CD4-positive, alpha-beta T cell (primary cell): ENCODE results near the gene BNC1. TPM values are rescaled to one million over a fixed set of nuclear protein-coding genes. Genes with fewer than 3 reads are reported as not detected.

Source experiments
- ATAC-seq: fragments of 200-7000 bp; cut with Tn5 transposase; one replicate; pipeline ENCODE4 v1.10.0; 2022; ENCODE audit warnings: mild to moderate bottlenecking; ENCODE audit not compliant: poor library complexity
- CTCF ChIA-PET: fragments of 350-600 bp; sonication (Branson Sonifier 250); formaldehyde crosslinking; loops from one replicate; lab custom pipeline; 2021; ENCODE audit warnings: antibody characterized with exemption, inconsistent platforms; lab: Charles Lee
- POLR2A ChIA-PET: fragments of 350-600 bp; sonication (Branson Sonifier 250); formaldehyde crosslinking; loops from one replicate; lab custom pipeline; 2021; ENCODE audit warnings: antibody characterized with exemption, inconsistent platforms; lab: Charles Lee
- DNase-seq, 14 experiments: peaks; one replicate each; pipeline ENCODE4 v3.0.0-alpha.2; 2013 to 2020; ENCODE audit warnings: mixed read lengths in 2 of 14
- H3K27ac ChIP-seq, 2 donors: one replicate each; pipeline versions ENCODE4 v1.5.1 to v1.7.0; 2013; ENCODE audit warnings: low read length in 2 of 2, low read depth in 1 of 2, mild to moderate bottlenecking in 1 of 2
- H3K27me3 ChIP-seq, 2 experiments: 1 replicate in 1 of 2; 2 replicates in 1 of 2; pipeline versions ENCODE4 v1.6.1 to v1.7.0; 2013; ENCODE audit warnings: low read length in 2 of 2, control low read depth in 1 of 2, mild to moderate bottlenecking in 1 of 2, moderate library complexity in 1 of 2; ENCODE audit not compliant: insufficient read depth in 2 of 2, control insufficient read depth in 1 of 2
- H3K36me3 ChIP-seq: one replicate; pipeline ENCODE4 v1.6.1; 2013; ENCODE audit warnings: low read length, control low read depth; ENCODE audit not compliant: insufficient read depth
- H3K4me1 ChIP-seq: one replicate; pipeline ENCODE4 v1.6.1; 2013; ENCODE audit warnings: low read length, control low read depth; ENCODE audit not compliant: insufficient read depth
- H3K4me3 ChIP-seq: one replicate; pipeline ENCODE4 v1.5.1; 2013; ENCODE audit warnings: mild to moderate bottlenecking, low read length, moderate library complexity
- H3K9me3 ChIP-seq, 2 experiments: 1 replicate in 1 of 2; 2 replicates in 1 of 2; pipeline versions ENCODE4 v1.6.1 to v1.7.0; 2013; ENCODE audit warnings: low read length in 2 of 2, mild to moderate bottlenecking in 2 of 2, control low read depth in 1 of 2, moderate library complexity in 1 of 2; ENCODE audit not compliant: control insufficient read depth in 1 of 2, insufficient read depth in 1 of 2
- H3K27ac Mint-ChIP-seq: one replicate; pipeline ENCODE4 v1.8.0; 2020; ENCODE audit warnings: mixed read lengths
- H3K27me3 Mint-ChIP-seq: one replicate; pipeline ENCODE4 v1.8.0; 2021; ENCODE audit warnings: mixed read lengths
- H3K36me3 Mint-ChIP-seq: one replicate; pipeline ENCODE4 v1.8.0; 2021; ENCODE audit warnings: low read depth, mixed read lengths
- H3K4me1 Mint-ChIP-seq: one replicate; pipeline ENCODE4 v1.8.0; 2021; ENCODE audit warnings: low read depth, mixed read lengths
- H3K4me3 Mint-ChIP-seq: one replicate; pipeline ENCODE4 v1.8.0; 2020; ENCODE audit warnings: mild to moderate bottlenecking, mixed read lengths
- H3K9me3 Mint-ChIP-seq: one replicate; pipeline ENCODE4 v1.8.0; 2020; ENCODE audit warnings: mixed read lengths
- CTCF ChIP-seq: fragments of 200-600 bp; IDR thresholded peaks from one replicate; pipeline ENCODE4 v1.8.0; 2022; ENCODE audit warnings: antibody characterized with exemption, mild to moderate bottlenecking
- intact Hi-C, 2 experiments: fragments of 100-400 bp; cut with DNase I in 1 of 2; cut with micrococcal nuclease in 1 of 2; formaldehyde crosslinking; loops; one replicate each; pipeline versions ENCODE4 v1.15.1 to v1.9.0; 2023 to 2025; cut with DNase I, micrococcal nuclease
- total RNA-seq, 174 experiments: library from RNA in 2 of 174; stranded (reverse) in 2 of 174; gene quantifications; one replicate each; pipeline ENCODE4 v1.2.3 and lab custom pipeline; 2021 to 2026

BNC1 gene
- total RNA-seq, 2 experiments from 2014 or later = not detected

DNA sequence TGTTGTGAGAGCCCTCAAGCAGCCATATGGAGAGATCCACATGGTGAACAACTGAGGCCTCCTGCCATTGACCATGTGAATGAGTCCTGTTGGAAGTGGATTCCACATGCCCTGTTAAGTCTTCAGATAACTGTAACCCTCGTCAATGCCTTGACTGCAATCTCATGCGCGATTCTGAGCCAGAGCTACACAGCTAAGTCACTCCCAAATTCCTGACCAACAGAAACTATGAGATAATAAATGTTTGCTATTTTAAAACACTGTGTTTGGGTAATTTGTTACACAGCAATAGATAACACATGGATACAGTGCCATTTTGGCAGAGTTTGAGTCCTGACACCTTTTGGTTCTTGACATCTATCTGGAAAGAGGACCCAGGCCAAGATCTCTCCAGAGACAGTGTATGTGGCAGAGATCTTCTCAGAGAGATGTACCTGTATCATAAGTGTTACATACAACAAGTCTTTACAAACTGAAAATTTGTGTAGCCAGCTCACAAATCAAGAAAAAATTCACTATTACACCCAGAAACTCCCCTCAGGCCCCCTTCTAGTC lies 34.5 kb upstream of the BNC1 start:
- Mint-ChIP-seq H3K36me3 (no peaks in the 10 kb centered on the region), H3K9me3 (no peaks in the 10 kb centered on the region), H3K4me3 (no peak overlapping the region), H3K27me3 (peaks cover 33% of the 10 kb centered on the region), H3K27ac (no peak overlapping the region), H3K4me1 (no peaks in the 10 kb centered on the region)
- POLR2A ChIA-PET = no interaction called here
- H3K9me3 ChIP-seq = no peaks in the 10 kb centered on the region
- intact Hi-C loops = no loop called here
- ATAC-seq = no peak
- TF ChIP-seq CTCF = no peak
- CTCF ChIA-PET = no interaction called here
- no peak overlapping the region for H3K4me3 ChIP-seq
- H3K4me1 ChIP-seq = no peaks in the 10 kb centered on the region
- no peak for DNase-seq
- H3K36me3 ChIP-seq = no peaks in the 10 kb centered on the region
- no peaks in the 10 kb centered on the region for H3K27me3 ChIP-seq
- H3K27ac ChIP-seq = no peak overlapping the region

DNA sequence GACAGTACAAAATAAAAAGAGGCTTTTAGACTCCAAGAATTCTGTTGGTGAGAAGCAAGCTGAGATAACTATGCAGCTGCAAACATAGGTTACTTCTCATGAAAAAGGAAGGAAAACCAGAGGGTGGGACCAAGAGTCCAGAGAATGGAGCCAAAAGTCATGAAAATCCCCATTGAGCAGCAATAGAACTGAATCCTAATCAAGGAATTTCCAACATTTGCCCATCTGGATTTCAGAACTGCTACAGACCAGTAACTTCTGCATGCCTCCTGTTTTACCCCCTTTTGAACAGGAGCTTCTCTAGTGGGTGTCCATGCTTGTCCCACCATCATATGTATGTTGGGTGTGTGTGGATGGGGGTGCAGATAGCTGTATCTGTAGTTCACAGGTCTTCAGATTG lies 33.6 kb upstream of the BNC1 start:
- Mint-ChIP-seq H3K4me3 (no peak overlapping the region), H3K36me3 (no peaks in the 10 kb centered on the region), H3K27me3 (peaks cover 33% of the 10 kb centered on the region), H3K9me3 (no peaks in the 10 kb centered on the region), H3K4me1 (no peaks in the 10 kb centered on the region), H3K27ac (no peak overlapping the region)
- no peak overlapping the region for H3K27ac ChIP-seq
- H3K4me3 ChIP-seq = no peak overlapping the region
- ChIA-PET POLR2A (no interaction called here), CTCF (no interaction called here)
- ATAC-seq (no peak), DNase-seq (no peak)
- no peaks in the 10 kb centered on the region for H3K4me1 ChIP-seq
- intact Hi-C loops = no loop called here
- H3K36me3 ChIP-seq = no peaks in the 10 kb centered on the region
- no peak for TF ChIP-seq CTCF
- no peaks in the 10 kb centered on the region for H3K27me3 ChIP-seq
- H3K9me3 ChIP-seq = no peaks in the 10 kb centered on the region

- no peak for TF ChIP-seq CTCF
- CTCF ChIA-PET = no interaction called here
- no peak overlapping the region for H3K4me3 ChIP-seq
- no peaks in the 10 kb centered on the region for H3K9me3 Mint-ChIP-seq
- POLR2A ChIA-PET = no interaction called here
- no peaks in the 10 kb centered on the region for H3K36me3 ChIP-seq
- H3K27ac ChIP-seq = no peak overlapping the region
- H3K27ac Mint-ChIP-seq = no peak overlapping the region
- H3K27me3 Mint-ChIP-seq = peaks cover 11% of the 10 kb centered on the region
- H3K27me3 ChIP-seq = no peaks in the 10 kb centered on the region
- H3K4me3 Mint-ChIP-seq = no peak overlapping the region
- no peaks in the 10 kb centered on the region for H3K4me1 ChIP-seq
- H3K9me3 ChIP-seq = no peaks in the 10 kb centered on the region
- intact Hi-C loops = no loop called here
- H3K4me1 Mint-ChIP-seq = no peaks in the 10 kb centered on the region
- DNase-seq (no peak), ATAC-seq (no peak)
- H3K36me3 Mint-ChIP-seq = no peaks in the 10 kb centered on the region
Measured at GRCh38 chr15:83312071-83312470, 27.6 kb upstream of the BNC1 start.
